NCI-H524 (cell line): ENCODE results near the gene AIFM2.
A peak's percentile ranks its signal among the peaks of the same experiment; 100 is the strongest.
"Not testable (repeated sequence)": the region's sequence is repeated elsewhere in the genome, so short reads cannot be mapped to it uniquely, and the experiment has no call there.

Source experiments
- DNase-seq, 2 experiments: peaks; one replicate each; lab custom pipeline; 2025; lab: John Stamatoyannopoulos, UW

Gene AIFM2

DNA sequence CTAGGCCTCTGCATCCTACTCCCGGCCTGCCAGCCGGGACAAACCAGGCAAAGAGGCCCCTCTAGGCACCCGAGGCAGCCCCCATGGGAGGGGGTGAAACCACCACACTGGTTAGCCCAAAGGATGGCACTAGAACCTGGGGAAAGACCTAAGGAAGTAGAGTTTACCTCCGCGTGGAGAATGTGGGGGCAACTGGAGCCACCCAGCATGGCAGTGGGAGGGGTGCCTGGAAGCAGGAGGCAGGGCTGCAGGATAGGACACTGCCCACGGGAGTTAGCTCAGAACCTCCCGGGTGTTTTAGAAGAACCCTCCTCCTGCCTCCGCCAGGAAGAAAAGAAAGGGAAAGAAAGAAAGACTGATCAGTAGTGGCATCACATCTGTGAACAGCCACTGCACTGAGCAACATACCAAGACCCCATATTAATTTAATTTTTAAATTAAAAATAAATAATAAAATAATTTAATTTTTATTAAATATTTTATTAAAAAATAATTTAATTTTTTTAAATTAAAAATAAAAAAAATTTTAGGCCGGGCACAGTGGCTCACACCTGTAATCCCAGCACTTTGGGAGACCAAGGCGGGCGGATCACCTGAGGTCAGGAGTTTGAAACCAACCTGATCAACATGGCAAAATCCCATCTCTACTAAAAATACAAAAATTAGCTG lies 11.2 kb downstream of the AIFM2 start:
- no peak for DNase-seq

DNA sequence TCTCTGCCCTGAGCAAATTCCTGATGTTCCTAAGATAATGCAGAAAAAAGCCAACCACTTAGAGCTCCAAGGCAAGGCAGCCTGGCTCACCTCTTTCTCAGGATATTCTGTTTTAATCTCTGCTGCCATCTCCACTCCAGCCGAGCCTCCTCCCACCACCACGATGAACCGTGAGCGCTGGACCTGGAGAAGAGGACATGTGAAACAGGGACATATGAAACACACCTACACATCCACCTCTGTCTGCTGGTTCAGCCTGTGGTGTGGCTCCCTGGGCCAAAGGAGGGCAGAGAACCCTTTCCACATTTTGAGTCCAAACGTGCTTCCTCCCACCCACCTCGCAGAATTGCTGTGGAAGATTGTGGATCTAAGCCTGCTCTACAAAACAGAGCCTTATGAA lies 12.2 kb downstream of the AIFM2 start:
- DNase-seq: no peak

DNA sequence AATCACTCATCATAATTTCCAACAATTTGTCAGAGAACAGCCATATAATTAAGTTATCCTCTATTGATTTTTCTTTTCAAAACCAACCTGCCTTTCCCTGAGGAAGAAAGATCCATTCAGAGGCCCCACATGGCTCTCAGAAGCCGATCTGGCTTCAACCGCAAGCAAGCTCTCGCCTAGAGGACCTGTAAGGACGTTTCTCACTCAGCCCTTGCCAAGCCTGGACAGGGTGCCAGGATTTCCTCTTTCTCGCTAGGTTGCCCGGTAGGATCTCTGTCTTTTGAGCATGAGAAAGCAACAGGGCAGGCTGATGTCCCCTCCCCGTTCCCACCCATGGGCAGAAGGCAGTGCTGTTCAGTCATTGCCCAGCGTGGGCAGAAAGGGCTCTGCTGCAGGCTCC lies 13.0 kb downstream of the AIFM2 start:
- no peak for DNase-seq

DNA sequence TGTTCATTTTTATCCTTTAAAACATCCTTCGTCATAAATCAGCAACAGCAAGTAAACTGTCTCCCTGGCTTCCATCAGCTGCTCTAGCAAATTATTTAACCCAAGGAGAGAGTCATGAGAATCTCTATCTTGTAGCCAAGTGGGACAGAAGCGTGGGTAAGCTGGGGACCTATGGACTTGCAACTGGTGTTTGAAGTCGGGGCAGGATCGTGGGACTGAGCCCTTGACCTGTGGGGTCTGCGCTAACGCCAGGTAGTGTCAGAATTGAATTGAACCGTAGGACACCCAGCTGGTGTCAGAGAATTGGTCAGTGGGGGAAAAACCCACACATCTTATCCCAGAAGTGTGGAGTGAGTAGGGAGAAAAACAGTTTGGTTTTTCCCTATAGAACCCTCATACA lies 13.4 kb downstream of the AIFM2 start:
- no peak for DNase-seq

DNA sequence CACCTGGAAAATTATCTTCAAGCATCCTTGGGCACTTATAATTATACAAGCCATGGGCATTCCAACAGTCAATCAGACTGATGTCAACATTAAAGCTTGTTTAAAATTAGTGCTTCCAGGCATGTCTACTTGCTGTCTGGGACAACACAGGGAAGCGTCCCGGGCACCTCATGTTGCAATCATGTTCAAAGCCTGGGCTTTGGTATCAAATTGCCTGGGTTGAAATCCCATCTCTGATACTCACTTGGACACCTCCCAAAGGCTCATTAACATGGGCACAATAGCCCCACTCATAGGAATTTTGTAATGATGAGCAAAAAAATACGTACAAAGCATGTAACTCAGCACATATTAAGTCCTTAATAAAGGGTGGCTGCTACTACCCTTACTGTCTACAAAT lies 14.4 kb downstream of the AIFM2 start:
- no peak for DNase-seq

DNA sequence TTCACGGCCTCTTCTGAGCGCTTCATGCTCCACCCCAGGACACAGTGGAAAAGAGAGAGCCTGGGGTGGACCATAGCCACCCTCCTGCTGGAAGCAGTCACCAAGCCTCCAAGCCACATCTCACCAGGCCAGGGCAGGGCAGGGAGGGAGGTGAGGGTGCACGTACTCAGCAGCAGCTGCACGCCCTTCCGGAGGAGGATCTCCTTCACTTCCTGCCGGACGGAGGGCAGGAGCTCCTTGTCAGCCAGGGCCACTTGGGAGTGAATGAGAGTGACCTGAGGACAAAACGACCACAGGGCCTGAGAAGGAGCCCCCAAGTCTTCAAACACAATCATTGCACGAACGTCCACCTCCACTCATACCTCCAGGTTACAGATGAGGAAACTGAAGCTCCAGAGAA lies 15.0 kb downstream of the AIFM2 start:
- no peak for DNase-seq

DNA sequence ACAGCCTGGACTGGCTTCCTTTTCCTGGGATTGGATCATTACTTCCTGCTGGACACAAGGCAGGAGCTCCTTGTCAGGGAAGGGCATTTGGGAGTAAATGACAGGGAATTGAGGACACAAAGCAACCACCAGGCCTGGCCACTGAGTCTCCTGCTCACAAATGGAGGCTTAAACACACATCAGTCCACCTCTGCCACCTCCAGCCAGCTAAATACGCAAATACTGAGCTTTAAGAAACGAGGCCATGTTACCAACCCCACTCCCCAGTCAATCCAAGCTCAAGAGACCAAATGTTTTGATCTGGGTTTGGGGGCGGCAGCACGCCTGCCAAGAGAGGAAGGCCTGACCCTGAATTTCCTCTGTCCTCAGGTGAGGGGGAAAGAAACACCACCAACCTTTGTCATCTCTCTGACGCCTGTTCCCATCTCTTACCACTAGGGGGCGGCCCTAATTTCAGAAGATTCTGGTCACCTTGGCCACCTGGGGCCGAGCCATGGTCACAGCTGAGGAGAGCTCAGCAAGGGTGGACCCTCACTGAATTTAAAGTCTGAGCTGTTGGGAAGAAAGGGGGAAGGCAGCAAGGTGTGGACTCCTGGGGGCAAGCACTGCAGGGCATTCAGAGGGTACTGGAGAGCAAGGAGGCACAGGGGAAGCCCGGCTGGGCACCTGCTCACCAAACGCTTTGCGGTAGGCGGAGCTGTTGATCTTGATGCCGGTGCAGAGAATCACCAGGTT lies 16.5 kb downstream of the AIFM2 start:
- peak in 1 of 2 experiments; percentile 2 for DNase-seq

DNA sequence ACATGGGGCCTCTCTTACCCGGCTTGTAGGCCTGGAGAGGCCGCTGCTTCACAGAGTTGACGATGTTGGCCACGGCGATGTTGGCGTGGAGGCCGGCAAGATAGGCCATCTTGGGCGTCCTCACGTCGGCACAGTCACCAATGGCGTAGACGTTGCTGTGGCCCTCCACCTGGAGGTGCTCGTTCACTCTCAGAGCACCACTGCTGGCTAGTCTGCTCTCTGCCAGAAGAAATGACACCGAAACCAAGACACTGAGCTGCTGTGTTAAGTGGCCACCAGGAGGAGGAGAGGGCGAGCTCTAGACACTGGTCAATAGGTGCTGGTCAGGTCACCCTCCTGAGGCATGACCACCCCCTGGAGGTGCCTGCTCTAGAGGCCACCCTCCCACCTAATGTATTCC lies 17.7 kb downstream of the AIFM2 start:
- DNase-seq: no peak

DNA sequence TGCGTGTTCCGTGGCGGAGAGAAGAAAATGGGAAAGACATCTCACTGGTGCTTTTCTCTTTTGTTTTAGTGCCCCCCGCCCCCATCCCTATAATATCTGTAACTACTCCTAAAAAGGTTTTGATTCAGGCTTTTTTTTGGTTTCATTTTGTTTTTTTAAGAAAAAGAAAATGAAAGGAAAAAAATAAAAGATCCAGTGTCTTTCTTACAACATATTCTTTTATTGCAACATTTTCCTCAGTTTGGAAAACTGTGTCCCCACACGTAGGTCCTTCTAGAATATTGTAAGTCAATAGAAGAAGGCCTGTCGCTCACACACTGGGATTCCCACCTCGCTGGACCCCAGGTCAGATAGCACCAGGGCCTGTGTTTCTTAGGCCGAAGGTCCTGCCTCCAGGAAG lies 20.6 kb downstream of the AIFM2 start:
- DNase-seq: no peak

DNA sequence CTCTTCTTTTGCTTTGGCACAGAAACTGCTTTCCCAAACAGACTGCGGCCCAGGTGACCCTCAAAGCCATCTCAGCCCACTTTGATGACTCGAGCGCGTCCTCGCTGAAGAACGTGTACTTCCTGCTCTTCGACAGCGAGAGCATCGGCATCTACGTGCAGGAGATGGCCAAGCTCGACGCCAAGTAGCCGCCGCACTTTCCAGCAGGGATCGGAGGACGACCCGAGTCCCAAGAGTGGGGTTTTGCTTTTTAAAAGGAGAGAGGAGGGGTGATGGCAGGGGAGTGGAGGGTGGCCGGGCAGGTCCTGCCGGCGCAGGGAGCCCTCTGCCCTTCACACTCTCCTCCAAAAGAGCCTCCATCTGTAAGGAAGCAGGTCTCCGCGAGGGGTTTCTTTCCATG lies 21.1 kb downstream of the AIFM2 start:
- DNase-seq: no peak

DNA sequence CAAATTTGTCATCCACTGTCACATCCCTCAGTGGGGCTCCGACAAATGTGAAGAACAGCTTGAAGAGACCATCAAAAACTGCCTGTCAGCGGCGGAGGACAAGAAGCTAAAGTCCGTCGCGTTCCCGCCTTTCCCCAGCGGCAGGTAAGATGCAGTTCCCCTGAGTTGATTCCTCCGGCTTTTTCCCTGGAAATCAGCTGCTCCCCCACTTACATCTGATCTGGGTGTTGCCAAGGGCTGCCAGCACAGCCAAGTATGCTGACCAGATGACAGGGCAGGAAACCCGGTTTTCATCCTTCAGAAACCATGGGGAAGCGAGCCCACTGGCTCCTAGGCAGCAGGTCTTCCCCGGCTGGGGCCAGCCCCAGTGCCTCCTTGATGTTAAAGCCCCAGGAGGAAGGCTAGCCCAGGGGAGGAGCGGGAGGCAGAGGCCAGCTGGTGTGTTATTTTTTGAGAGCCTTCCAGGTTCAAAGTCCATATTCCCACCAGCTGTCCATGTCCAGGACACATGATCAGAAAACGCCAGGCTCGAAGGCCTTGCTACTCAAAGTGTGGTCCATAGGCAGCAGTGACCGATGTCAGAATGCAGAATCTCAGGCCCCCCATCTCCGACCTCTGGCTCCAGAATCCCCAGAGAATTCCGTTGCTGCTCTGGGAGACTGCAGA lies 23.4 kb downstream of the AIFM2 start:
- DNase-seq: peak; percentile 25 to 55

DNA sequence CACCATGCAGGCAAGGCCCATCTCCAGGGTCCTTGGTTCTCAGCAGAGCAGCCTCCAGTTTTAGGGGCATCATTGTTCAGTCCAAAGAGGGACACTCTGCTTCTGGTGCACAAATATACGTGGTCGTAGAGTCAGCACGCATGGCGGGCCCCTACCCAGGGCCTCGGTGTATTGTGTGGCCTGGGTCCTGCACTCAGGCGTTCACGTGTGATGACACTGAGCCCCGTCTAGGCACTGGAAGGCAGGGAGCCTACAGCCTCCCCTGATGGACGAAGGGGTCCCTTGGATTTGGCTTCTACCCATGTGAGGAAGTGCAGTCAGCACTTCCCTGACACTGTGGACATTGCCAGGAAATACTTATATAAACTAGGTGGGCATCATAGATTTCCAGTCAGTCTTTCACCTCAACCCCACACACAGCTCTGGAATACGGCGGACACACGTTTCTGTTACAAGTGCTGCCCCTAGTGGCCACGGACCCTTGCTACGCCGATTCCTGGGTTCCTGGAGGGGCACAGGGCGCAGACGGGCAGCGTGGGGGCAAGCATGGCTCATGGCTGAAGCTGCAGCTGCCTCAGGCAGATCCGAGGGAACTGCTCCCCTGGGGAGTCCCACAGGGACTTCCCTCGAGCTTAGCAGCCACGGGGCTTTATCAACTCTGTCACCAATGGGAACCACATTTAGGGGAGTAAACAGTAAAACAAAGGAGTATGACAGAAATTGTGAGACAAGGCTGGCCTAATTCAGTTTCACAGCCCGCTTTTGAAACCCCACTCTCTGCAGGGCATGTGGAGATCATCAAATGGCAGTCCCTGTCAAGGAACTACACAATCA lies 25.4 kb downstream of the AIFM2 start:
- DNase-seq: no peak

DNA sequence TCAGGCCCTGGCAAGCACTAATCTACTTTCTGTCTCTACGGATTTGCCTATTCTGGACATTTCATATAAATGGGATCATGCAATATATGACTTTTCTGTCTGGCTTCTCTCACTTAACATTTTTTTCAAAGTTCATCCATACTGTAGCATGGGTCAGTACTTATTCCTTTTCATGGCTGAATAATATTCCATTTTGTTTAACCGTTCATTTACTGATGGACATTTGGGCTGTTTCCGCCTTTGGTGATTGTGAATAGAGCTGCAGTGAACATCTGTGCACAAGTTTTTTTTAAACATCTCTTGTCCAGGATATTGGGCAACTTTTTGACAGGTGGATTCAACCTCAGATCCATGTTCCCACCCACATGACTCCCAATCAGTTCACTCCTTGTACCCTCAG lies 31.0 kb downstream of the AIFM2 start:
- DNase-seq: no peak

DNA sequence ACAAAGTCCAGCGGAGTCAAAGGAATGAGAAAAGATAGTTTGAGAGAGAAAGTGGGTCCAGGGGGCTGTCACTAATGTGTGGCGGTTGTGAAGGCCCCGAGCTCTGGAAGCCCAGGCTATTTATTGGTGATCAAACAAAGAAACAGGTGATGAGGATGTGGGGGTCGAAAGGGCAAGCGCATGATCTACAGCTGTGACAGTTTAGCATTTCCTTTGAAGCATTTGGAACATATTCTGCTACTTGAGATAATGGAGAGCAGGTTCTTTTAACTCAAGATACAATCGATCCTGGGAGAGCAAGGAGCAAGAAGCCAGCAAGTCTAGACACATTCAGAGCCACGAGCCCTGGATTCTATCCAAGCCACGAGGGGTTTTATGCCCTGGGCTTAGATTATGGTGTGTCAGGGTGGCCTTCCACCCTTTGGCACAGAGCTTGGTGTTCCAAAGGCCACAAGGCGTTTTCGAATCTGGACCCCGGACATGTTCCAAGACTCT lies 31.5 kb downstream of the AIFM2 start:
- not testable (repeated sequence) for DNase-seq

DNA sequence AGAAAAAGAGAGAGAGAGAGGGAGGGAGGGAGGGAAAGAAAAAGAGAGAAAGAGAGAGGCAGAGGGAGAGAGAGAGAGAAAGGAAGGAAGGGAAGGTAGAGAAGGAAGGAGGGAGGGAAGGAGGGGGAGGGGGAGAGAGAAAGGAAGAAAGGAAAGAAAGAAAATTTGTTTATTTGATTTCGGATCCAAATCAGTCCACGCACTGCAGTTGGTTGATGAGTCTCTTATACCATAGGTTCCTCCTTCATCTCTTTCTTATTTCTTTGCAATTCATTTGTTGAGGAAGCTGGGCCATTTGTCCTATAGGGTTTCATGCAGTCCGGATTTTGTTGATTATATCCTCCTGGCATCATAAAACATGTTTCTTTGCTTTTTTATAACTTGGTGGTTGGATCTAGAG lies 34.4 kb downstream of the AIFM2 start:
- DNase-seq: no peak

DNA sequence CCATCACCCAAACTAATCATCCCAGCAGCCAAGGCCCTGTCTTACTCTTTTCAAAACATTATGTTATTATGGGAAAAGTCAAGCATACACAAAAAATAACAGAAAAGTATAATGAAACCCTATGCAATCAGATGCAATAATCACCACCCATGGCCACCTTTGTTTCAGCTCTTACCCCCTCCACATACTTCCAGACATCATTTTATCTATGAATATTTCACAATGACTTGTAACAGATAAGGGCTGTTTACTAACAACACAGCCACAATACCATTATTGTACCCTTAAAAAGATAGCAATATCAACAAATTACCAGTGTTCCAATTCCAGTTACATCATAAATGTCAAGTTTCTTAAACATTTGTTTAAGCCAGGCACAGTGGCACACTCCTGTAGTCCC lies 35.2 kb downstream of the AIFM2 start:
- DNase-seq: no peak

DNA sequence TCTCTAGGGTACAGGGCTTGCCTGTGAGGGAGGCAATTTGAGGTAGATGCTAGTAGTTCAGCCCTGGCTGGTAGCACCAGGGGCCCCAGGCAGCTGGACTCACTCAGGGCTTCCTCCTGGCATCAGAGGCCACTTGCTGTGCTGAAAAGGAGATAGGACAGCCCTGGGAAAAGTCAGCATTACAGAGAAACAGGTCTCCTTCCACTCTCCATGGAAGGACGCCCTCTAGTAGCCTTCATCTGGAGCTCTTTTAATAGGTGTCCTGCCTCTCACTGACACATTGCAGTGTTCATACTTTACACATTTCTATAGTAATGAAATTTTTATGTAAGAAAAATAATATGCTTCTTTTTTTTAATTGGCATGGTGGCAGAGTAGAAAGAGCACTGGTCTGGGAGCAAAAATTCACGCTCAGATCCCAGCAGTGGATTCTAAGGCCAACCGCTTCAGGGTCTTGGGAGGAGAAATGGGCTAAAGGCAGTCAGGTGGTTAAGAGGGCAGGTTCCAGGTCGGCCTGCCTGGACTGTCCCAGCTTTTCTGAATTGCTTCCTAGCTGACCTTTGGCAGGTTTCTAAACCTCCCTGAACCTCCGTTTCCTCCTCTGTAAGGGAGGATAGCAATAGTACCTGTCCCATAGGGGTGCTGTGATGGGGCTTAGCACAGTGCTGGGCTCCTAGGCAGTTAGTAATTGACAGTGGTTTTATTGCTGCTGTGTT lies 35.8 kb downstream of the AIFM2 start:
- no peak for DNase-seq

DNA sequence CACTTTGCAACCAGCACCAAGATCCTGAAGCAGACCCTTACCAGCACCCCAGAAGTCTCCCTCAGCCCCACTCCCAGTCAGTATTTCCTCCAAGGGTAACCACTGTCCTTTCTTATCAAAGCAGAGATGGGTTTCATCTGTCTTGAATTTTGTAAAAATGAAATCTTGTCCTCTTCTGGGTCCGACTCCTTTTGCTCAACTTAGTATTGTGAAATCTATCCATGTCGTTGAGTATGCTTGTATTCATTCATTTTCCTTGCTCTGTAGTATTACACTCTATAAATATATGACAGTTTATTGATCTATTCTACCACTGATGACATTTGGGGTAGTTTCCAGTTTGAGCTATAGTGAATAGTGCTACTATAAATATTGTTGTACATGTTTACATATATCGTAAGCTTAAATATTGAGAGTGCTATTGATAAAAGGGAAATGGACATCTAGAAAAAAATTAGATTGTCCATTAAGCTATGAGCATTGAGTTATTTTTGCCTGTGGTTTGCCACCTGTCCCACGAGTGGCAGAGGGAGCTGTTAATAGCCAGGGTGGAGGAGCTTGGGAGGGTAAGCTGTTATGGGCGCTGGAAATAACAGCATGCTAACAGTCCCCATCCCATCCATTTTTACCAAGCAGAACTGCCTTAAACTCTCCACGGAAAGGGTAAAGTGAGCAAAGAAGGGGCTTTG lies 36.5 kb downstream of the AIFM2 start:
- no peak for DNase-seq

DNA sequence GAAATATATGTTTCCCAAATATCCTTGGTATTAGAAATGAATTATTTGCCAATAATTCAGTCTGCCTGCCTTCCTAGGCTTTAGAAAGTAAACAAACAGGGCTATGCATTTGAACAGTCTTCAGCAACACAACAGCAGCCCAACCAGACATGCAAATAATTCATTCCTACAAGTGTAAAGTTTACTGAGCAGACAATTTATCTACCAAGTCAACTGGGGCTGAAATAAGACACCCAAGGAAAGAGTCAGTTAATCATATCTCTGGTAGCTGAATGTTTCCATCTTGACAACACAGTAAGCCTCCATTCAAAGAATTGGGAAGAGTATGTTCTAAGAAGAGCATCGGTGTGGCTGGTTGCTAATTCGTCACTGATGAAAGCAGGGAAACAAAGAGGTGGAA lies 38.4 kb downstream of the AIFM2 start:
- DNase-seq: no peak

DNA sequence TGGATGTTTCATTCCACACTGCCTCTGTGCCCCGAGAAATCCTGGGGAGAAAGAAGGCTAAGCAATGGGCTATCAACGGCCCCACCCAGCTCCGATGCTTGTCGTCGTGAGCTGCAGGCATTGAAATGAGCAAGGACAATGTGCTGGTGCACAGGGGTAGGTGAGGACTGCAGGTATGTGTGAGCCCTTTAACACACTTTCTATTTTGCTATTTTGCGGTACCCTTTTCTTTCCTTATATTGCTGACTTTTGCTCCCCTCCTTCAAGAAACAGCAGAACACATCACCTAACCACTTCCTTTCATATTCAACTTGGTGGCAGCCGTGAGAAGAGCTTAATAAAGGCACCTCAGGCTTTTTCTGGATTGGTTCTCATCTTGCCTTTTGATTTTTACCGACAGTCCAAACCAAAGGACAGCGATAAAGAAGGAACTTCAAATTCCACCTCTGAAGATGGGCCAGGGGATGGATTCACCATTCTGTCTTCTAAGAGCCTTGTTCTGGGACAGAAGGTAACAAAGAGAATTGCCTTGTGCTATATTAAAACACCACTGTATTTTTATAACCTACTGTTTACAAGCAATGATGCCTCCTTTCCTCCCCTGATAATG lies 39.2 kb downstream of the AIFM2 start:
- no peak for DNase-seq

DNA sequence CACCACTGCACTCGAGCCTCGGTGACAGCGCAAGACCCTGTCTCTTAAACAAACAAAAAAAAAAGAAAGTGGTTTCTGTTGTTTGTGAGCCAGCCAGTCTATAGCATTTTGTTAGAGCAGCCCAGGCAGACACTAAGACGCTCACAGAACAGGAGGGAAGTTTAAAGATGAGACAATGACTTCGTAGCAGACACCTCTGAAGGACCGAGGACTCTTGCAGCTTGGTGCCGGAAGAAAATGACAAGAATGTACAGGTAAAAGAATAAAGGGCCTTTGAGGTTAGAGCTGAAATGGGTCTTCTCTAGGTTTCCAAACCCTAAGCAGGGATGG lies 40.3 kb downstream of the AIFM2 start:
- DNase-seq: no peak
